ENCODE data around the gene IGF1R.

DNA sequence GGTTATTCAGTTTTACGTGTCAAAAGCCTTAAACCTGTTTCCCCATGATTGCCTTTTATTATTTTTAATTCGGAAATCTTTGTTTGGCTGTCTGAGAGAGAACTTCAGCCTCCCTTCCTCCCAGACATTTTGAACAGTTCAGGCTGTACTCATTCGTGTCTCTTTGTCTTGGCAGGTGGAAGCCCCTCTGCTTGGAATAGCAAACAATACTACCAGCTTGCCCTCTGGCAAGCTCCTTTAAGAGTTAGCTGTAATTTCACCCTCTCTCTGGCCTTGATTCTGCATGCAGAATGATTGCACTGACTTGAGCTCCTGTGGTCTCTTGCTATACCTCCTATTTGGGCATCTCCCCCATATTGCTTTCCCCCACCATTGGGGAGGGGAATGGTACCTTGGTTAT, 11.7 kb downstream of the IGF1R start:
- TF ChIP-seq, protein P1, sequence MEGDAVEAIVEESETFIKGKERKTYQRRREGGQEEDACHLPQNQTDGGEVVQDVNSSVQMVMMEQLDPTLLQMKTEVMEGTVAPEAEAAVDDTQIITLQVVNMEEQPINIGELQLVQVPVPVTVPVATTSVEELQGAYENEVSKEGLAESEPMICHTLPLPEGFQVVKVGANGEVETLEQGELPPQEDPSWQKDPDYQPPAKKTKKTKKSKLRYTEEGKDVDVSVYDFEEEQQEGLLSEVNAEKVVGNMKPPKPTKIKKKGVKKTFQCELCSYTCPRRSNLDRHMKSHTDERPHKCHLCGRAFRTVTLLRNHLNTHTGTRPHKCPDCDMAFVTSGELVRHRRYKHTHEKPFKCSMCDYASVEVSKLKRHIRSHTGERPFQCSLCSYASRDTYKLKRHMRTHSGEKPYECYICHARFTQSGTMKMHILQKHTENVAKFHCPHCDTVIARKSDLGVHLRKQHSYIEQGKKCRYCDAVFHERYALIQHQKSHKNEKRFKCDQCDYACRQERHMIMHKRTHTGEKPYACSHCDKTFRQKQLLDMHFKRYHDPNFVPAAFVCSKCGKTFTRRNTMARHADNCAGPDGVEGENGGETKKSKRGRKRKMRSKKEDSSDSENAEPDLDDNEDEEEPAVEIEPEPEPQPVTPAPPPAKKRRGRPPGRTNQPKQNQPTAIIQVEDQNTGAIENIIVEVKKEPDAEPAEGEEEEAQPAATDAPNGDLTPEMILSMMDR (IDR thresholded peaks at IDR 0.05; ENCODE audit: insufficient read depth, low read length): no peak
- no peak for TF ChIP-seq GABPA (IDR thresholded peaks at IDR 0.05; ENCODE audit: low read depth)
